H1 (cell line): ENCODE results near the gene TRIM24. TPM values are rescaled to one million over a fixed set of nuclear protein-coding genes. Genes with fewer than 3 reads are reported as not detected.

Experiments
- CTCF ChIA-PET: fragments of 300-600 bp; sonication (Branson Sonifier 250); formaldehyde crosslinking; loops from one replicate; lab custom pipeline; 2021; ENCODE audit not compliant: partially characterized antibody; lab: Charles Lee
- POLR2A ChIA-PET: fragments of 300-600 bp; sonication (Branson Sonifier 250); formaldehyde crosslinking; loops from one replicate; lab custom pipeline; 2021; ENCODE audit warnings: inconsistent platforms; ENCODE audit not compliant: partially characterized antibody; lab: Charles Lee
- DNase-seq, 2 experiments: peaks; one replicate each; pipeline versions ENCODE4 v3.0.0 to v3.0.0-alpha.2; 2010 to 2022; ENCODE audit warnings: low spot score in 2 of 2, low read depth in 1 of 2, mixed read lengths in 1 of 2
- FAIRE-seq: peaks from 2 replicates; lab custom pipeline; 2011; peaks lifted over from hg19 to GRCh38; lab: Jason Lieb, UNC
- H2AFZ ChIP-seq: 2 replicates; pipeline ENCODE4 v1.8.1; 2012; ENCODE audit warnings: low read length, inconsistent platforms
- H2AK5ac ChIP-seq: 2 replicates; pipeline ENCODE4 v1.6.1; 2013; ENCODE audit warnings: low read depth, low read length
- H2BK120ac ChIP-seq: replicated peaks from 2 replicates; pipeline ENCODE3; 2013; ENCODE audit warnings: low read depth, low read length, inconsistent platforms
- H2BK12ac ChIP-seq: 2 replicates; pipeline ENCODE4 v1.6.1; 2013; ENCODE audit warnings: low read depth, low read length
- H2BK15ac ChIP-seq: 2 replicates; pipeline ENCODE4 v1.6.1; 2013; ENCODE audit warnings: low read length
- H2BK20ac ChIP-seq: 2 replicates; pipeline ENCODE4 v1.6.1; 2013; ENCODE audit warnings: low read length
- H2BK5ac ChIP-seq: 2 replicates; pipeline ENCODE4 v1.6.1; 2013; ENCODE audit warnings: low read depth, low read length
- H3K14ac ChIP-seq: 2 replicates; pipeline ENCODE4 v1.6.1; 2013; ENCODE audit warnings: inconsistent platforms; ENCODE audit not compliant: insufficient read length
- H3K18ac ChIP-seq: 2 replicates; pipeline ENCODE4 v1.6.1; 2013; ENCODE audit warnings: low read length; ENCODE audit errors: extremely low read depth
- H3K23ac ChIP-seq: 2 replicates; pipeline ENCODE4 v1.6.1; 2013; ENCODE audit warnings: inconsistent platforms; ENCODE audit not compliant: insufficient read length
- H3K23me2 ChIP-seq: 2 replicates; pipeline ENCODE4 v1.6.1; 2013; ENCODE audit warnings: low read depth, low read length
- H3K27ac ChIP-seq: 2 replicates; pipeline ENCODE4 v1.6.1; 2011; ENCODE audit warnings: low read depth, low read length, inconsistent platforms
- H3K27me3 ChIP-seq, 4 experiments: replicated peaks in 1 of 4; 1 replicate in 1 of 4; 2 replicates in 3 of 4; pipeline versions ENCODE4 v1.6.1 to v1.8.1; 2011 to 2013; ENCODE audit warnings: low read length in 3 of 4, mild to moderate bottlenecking in 3 of 4, inconsistent platforms in 2 of 4, mixed read lengths in 2 of 4, moderate library complexity in 1 of 4; ENCODE audit not compliant: control insufficient read depth in 3 of 4, insufficient read depth in 3 of 4; ENCODE audit errors: extremely low read depth in 1 of 4
- H3K36me3 ChIP-seq, 4 experiments: 2 replicates each; pipeline versions ENCODE4 v1.6.1 to v1.8.1; 2011 to 2013; ENCODE audit warnings: mild to moderate bottlenecking in 4 of 4, low read length in 3 of 4, moderate library complexity in 2 of 4, control low read depth in 1 of 4, inconsistent platforms in 1 of 4; ENCODE audit not compliant: insufficient read depth in 4 of 4, control insufficient read depth in 2 of 4
- H3K4ac ChIP-seq: replicated peaks from 2 replicates; pipeline ENCODE3; 2013; ENCODE audit warnings: low read length, low read depth, mixed read lengths, inconsistent platforms; ENCODE audit not compliant: insufficient read length
- H3K4me1 ChIP-seq, 4 experiments: replicated peaks in 1 of 4; 1 replicate in 1 of 4; 2 replicates in 3 of 4; pipeline versions ENCODE4 v1.6.1 to v1.8.1; 2011 to 2013; ENCODE audit warnings: low read length in 3 of 4, inconsistent platforms in 2 of 4, mixed read lengths in 1 of 4; ENCODE audit not compliant: insufficient read depth in 4 of 4, control insufficient read depth in 3 of 4
- H3K4me2 ChIP-seq, 2 experiments: 2 replicates each; pipeline versions ENCODE4 v1.6.1 to v1.8.1; 2011 to 2013; ENCODE audit warnings: low read depth in 2 of 2, low read length in 2 of 2, control low read depth in 1 of 2, inconsistent platforms in 1 of 2, mild to moderate bottlenecking in 1 of 2; ENCODE audit not compliant: insufficient read depth in 1 of 2
- H3K4me3 ChIP-seq, 4 experiments: fragments of 200-600, 300-600 bp in 1 of 4; sonication (generic), shearing (Covaris generic), sonication (Bioruptor Twin) in 1 of 4; 2 replicates each; pipeline versions ENCODE4 v1.5.1 to v1.8.1; 2011 to 2016; ENCODE audit warnings: low read length in 4 of 4, low read depth in 3 of 4, control low read depth in 2 of 4, inconsistent platforms in 2 of 4, mild to moderate bottlenecking in 2 of 4, mixed read lengths in 1 of 4, moderate library complexity in 1 of 4; ENCODE audit not compliant: insufficient read depth in 2 of 4; ENCODE audit errors: extremely low read depth in 1 of 4
- H3K56ac ChIP-seq: replicated peaks from 2 replicates; pipeline ENCODE3; 2013; ENCODE audit warnings: low read depth, mild to moderate bottlenecking, mixed read lengths, low read length, inconsistent platforms; ENCODE audit not compliant: insufficient read length
- H3K79me1 ChIP-seq: 2 replicates; pipeline ENCODE4 v1.6.1; 2013; ENCODE audit warnings: low read depth, low read length, control low read depth
- H3K79me2 ChIP-seq, 2 experiments: 2 replicates each; pipeline versions ENCODE4 v1.6.1 to v1.8.1; 2012 to 2013; ENCODE audit warnings: low read length in 2 of 2, mild to moderate bottlenecking in 2 of 2, inconsistent platforms in 1 of 2; ENCODE audit not compliant: insufficient read depth in 2 of 2, control insufficient read depth in 1 of 2
- H3K9ac ChIP-seq, 4 experiments: replicated peaks in 1 of 4; 1 replicate in 1 of 4; 2 replicates in 3 of 4; pipeline versions ENCODE4 v1.6.1 to v1.8.1; 2011 to 2013; ENCODE audit warnings: low read depth in 3 of 4, low read length in 3 of 4, control low read depth in 2 of 4, mild to moderate bottlenecking in 2 of 4, moderate library complexity in 2 of 4, inconsistent platforms in 1 of 4; ENCODE audit errors: extremely low read depth in 1 of 4
- H3K9me3 ChIP-seq, 2 experiments: 2 replicates each; pipeline versions ENCODE4 v1.6.1 to v1.8.1; 2012 to 2013; ENCODE audit warnings: mild to moderate bottlenecking in 2 of 2, moderate library complexity in 2 of 2, control low read depth in 1 of 2, inconsistent platforms in 1 of 2, low read depth in 1 of 2, low read length in 1 of 2, mixed read lengths in 1 of 2; ENCODE audit not compliant: insufficient read depth in 2 of 2
- H4K20me1 ChIP-seq, 2 experiments: replicated peaks in 1 of 2; 2 replicates each; pipeline versions ENCODE3 to v1.8.1; 2011 to 2013; ENCODE audit warnings: inconsistent platforms in 2 of 2, low read length in 2 of 2, mild to moderate bottlenecking in 1 of 2; ENCODE audit not compliant: insufficient read depth in 2 of 2, control insufficient read depth in 1 of 2
- H4K5ac ChIP-seq: 2 replicates; pipeline ENCODE4 v1.6.1; 2013; ENCODE audit warnings: low read length, low read depth, mixed read lengths, inconsistent platforms; ENCODE audit not compliant: insufficient read length
- H4K8ac ChIP-seq: 2 replicates; pipeline ENCODE4 v1.8.0; 2013; ENCODE audit warnings: mild to moderate bottlenecking, moderate library complexity, low read length, inconsistent platforms; ENCODE audit not compliant: insufficient read depth; ENCODE audit errors: extremely low read depth
- H4K91ac ChIP-seq: replicated peaks from 2 replicates; pipeline ENCODE3; 2013; ENCODE audit warnings: low read length, mixed read lengths, inconsistent platforms; ENCODE audit not compliant: insufficient read length
- ASH2L ChIP-seq: fragments of 200-600, 300-600 bp; sonication (generic); IDR thresholded peaks from one replicate; pipeline ENCODE4 v1.7.1; 2017; ENCODE audit warnings: low read length
- BRCA1 ChIP-seq: IDR thresholded peaks from 2 replicates; pipeline ENCODE4 v1.6.1; 2012; ENCODE audit warnings: low read depth, low read length, improper control_type of control experiment
- EP300 ChIP-seq, 2 experiments: IDR thresholded peaks; 1 replicate in 1 of 2; 2 replicates in 1 of 2; pipeline ENCODE4 v1.6.1; 2011 to 2012; ENCODE audit warnings: low read depth in 2 of 2, low read length in 2 of 2, mild to moderate bottlenecking in 2 of 2, borderline replicate concordance in 1 of 2, inconsistent platforms in 1 of 2, moderate library complexity in 1 of 2
- KDM4A ChIP-seq: IDR thresholded peaks from one replicate; pipeline ENCODE4 v1.7.1; 2012; ENCODE audit warnings: low read depth, mild to moderate bottlenecking, moderate library complexity, low read length, inconsistent platforms; ENCODE audit not compliant: severe bottlenecking
- PHF8 ChIP-seq: fragments of 200-600 bp; sonication (generic); conservative IDR thresholded peaks from 2 replicates; pipeline ENCODE4 v1.7.1; 2012; ENCODE audit warnings: low read depth, mild to moderate bottlenecking, inconsistent platforms, low read length, moderate library complexity
- POLR2AphosphoS5 ChIP-seq: IDR thresholded peaks from 2 replicates; pipeline ENCODE4 v1.6.1; 2011; ENCODE audit warnings: low read depth, low read length
- RAD21 ChIP-seq, 2 experiments: IDR thresholded peaks in 1 of 2; conservative IDR thresholded peaks in 1 of 2; 2 replicates each; pipeline ENCODE4 v1.6.1; 2011; ENCODE audit warnings: low read depth in 2 of 2, low read length in 2 of 2, improper control_type of control experiment in 1 of 2, inconsistent platforms in 1 of 2, mild to moderate bottlenecking in 1 of 2, moderate library complexity in 1 of 2
- SP2 ChIP-seq: IDR thresholded peaks from 2 replicates; pipeline ENCODE4 v1.6.1; 2012; ENCODE audit warnings: mild to moderate bottlenecking, low read length, inconsistent platforms
- SP4 ChIP-seq: IDR thresholded peaks from 2 replicates; pipeline ENCODE4 v1.6.1; 2012; ENCODE audit warnings: low read length, inconsistent platforms
- YY1 ChIP-seq: IDR thresholded peaks from 2 replicates; pipeline ENCODE4 v1.6.1; 2011; ENCODE audit warnings: low read depth, mild to moderate bottlenecking, low read length
- WGBS, 2 experiments: shearing (Covaris generic) in 1 of 2; methylation state at CpG; one replicate each; pipeline versions ENCODE4 v1.1.6 to v1.1.7; 2013 to 2015; ENCODE audit warnings: low lambda C conversion rate in 2 of 2, mixed read lengths in 2 of 2, inconsistent platforms in 1 of 2, low coverage in 1 of 2, missing lambda C conversion rate in 1 of 2; ENCODE audit not compliant: insufficient replicate concordance in 2 of 2, insufficient coverage in 1 of 2, insufficient read length in 1 of 2; ENCODE audit errors: extremely low coverage in 1 of 2, missing lambda C conversion rate in 1 of 2; 5-methylcytosine and 5-hydroxymethylcytosine counted together
- long read RNA-seq, 2 experiments: library from RNA in 1 of 2; library from capped mRNA in 1 of 2; stranded (forward); transcript quantifications; one replicate each; pipeline ENCODE4 v2.0.0, GENCODE V29; 2021; ENCODE audit warnings: inconsistent platforms in 1 of 2
- polyA minus RNA-seq, 3 experiments: library from RNA; depleted of rRNA, polyadenylated mRNA; stranded (reverse); fragments of >200 nt; gene quantifications; 1 replicate in 2 of 3; 2 replicates in 1 of 3; pipeline ENCODE4 v1.2.3, GENCODE V29; 2011
- polyA plus RNA-seq, 7 experiments: library from polyadenylated mRNA; depleted of rRNA in 3 of 7; stranded (reverse) in 5 of 7; unstranded in 2 of 7; fragments of >200 nt in 5 of 7; fragments of 200-250 nt in 2 of 7; gene quantifications; 1 replicate in 5 of 7; 2 replicates in 1 of 7; 4 replicates in 1 of 7; pipeline versions ENCODE4 v1.2.1 to v1.2.3, GENCODE V29; 2011 to 2013; ENCODE audit warnings: missing spikeins in 2 of 7, mixed read lengths in 2 of 7
- total RNA-seq: library from RNA; stranded (reverse); fragmentation: NEBNext Ultra II Directional; extraction: Animal tissue kit (Norgen Biotek cat#: 25700); gene quantifications from 2 replicates; pipeline ENCODE4 v1.2.1, GENCODE V29; 2021

The TRIM24 gene
- total RNA-seq (146 and 149 TPM in 2 replicates), polyA plus RNA-seq (2011; rRNA removed) (50.4 and 67.6 TPM in 2 replicates), polyA minus RNA-seq (2011; rRNA and poly(A)+ RNA removed) (147 and 171 TPM in 2 replicates)
- 76.4 TPM for polyA plus RNA-seq (2011; cell fraction: cytosol; rRNA removed)
- polyA plus RNA-seq (2011; cell fraction: nucleus; rRNA removed), result 67.0 TPM
- polyA plus RNA-seq (2012, experiment 1 of 2), result 66.2 to 90.3 TPM (median 78.6 TPM) in 4 replicates
- 5.6 TPM for polyA plus RNA-seq (2012, experiment 2 of 2)
- 87.4 TPM for polyA plus RNA-seq (2013, experiment 1 of 2)
- polyA plus RNA-seq (2013, experiment 2 of 2), result 86.9 TPM
- polyA minus RNA-seq (2011; cell fraction: cytosol; rRNA and poly(A)+ RNA removed), result 117 TPM
- polyA minus RNA-seq (2011; cell fraction: nucleus; rRNA and poly(A)+ RNA removed), result 216 TPM
- long read RNA-seq, experiment 1, full-length matches to known transcripts, result 37 of 141 reads
- long read RNA-seq, experiment 1, partial matches to known transcripts, result 89 of 141 reads
- long read RNA-seq, experiment 1, other reads (novel, unspliced or antisense), result 15 of 141 reads
- long read RNA-seq, experiment 2, partial matches to known transcripts, result 9 of 11 reads
- long read RNA-seq, experiment 2, other reads (novel, unspliced or antisense), result 2 of 11 reads

GRCh38 chr7:138460176-138460648, at the start of gene TRIM24:
TSS of gene TRIM24 (plus strand) at chr7:138460259. CDS start at chr7:138460549, 290 bp downstream.
- H2AK5ac ChIP-seq, result no peak within 1 kb of the TSS
- H3K4me1 ChIP-seq, result peaks cover 0 to 9% (median 6%) of the 10 kb centered on the region in 4 experiments; a peak in 5 of 7 replicates
- peaks cover 0 to 3% of the 10 kb centered on the region in 2 experiments; a peak in 1 of 4 replicates for H3K9me3 ChIP-seq
- H2BK12ac ChIP-seq, result no peak within 1 kb of the TSS; the same call in 1 of the 2 replicates
- no peak for DNase-seq
- peak within 1 kb of the TSS; percentile 63 for H3K18ac ChIP-seq
- peak within 1 kb of the TSS; percentile 75 for H3K4ac ChIP-seq
- peak within 1 kb of the TSS; percentile 70 for H3K56ac ChIP-seq
- H2BK120ac ChIP-seq, result no peak within 1 kb of the TSS
- peak within 1 kb of the TSS; percentile 93 for H2BK5ac ChIP-seq
- no peak within 1 kb of the TSS for H3K23ac ChIP-seq
- peaks cover 0 to 36% (median 5%) of the 10 kb centered on the region in 4 experiments; a peak in 4 of 8 replicates for H3K36me3 ChIP-seq
- H4K5ac ChIP-seq, result peak within 1 kb of the TSS; percentile 91
- no peak within 1 kb of the TSS for H2BK15ac ChIP-seq
- no peak for FAIRE-seq
- H3K14ac ChIP-seq, result no peak within 1 kb of the TSS
- peak within 1 kb of the TSS; percentile 76 to 91 (median 86) for H3K9ac ChIP-seq
- peak within 1 kb of the TSS; percentile 80 to 96 (median 93) for H3K4me3 ChIP-seq
- H3K27ac ChIP-seq, result peak within 1 kb of the TSS; percentile 86
- peaks cover 40 to 51% of the 10 kb centered on the region in 2 experiments for H3K79me2 ChIP-seq
- H3K23me2 ChIP-seq, result peaks cover 6% of the 10 kb centered on the region
- no peak within 1 kb of the TSS for H2BK20ac ChIP-seq
- H3K4me2 ChIP-seq, result peak within 1 kb of the TSS; percentile 59 to 76
- peaks cover 17 to 19% of the 10 kb centered on the region in 2 experiments for H4K20me1 ChIP-seq
- H3K27me3 ChIP-seq, result no peaks in the 10 kb centered on the region
- WGBS, 2 experiments, result 0% methylated on average over 2 of the region's 59 CpGs; no CpG with 5 or more reads in 1 of the 2 experiments
- H4K8ac ChIP-seq, result peak within 1 kb of the TSS; percentile 89
- ChIA-PET CTCF (interaction anchor here (0.6 kb wide), 1 partner anchor 299 kb away, joined by 3 read pairs; no protein-coding TSS in a partner anchor), POLR2A (interaction anchor here (0.6 to 3.5 kb wide), 52 partner anchors 8 to 556 kb away, joined by 3 to 27 read pairs (median 3); partner anchors contain the start of gene CREB3L2)
- peak within 1 kb of the TSS; percentile 58 for H4K91ac ChIP-seq
- H2AFZ ChIP-seq, result no peak within 1 kb of the TSS
- no peaks in the 10 kb centered on the region for H3K79me1 ChIP-seq
- TF ChIP-seq ASH2L (peak; percentile 10), PHF8 (peak; percentile 47), EP300 (IDR thresholded peaks at IDR 0.05; ENCODE audit: borderline replicate concordance in 1 of 2, low read depth in 2 of 2, low read length in 2 of 2) (peak in 1 of 2 experiments; percentile 5; a peak in 1 of 3 replicates), RAD21 (IDR thresholded peaks at IDR 0.05 in 1 of 2, conservative IDR thresholded peaks at IDR 0.05 in 1 of 2; ENCODE audit: low read depth in 2 of 2, low read length in 2 of 2) (no peak), KDM4A (peak; percentile 41), YY1 (no peak), SP4 (no peak; the same call in 1 of the 2 replicates), SP2 (no peak), BRCA1 (no peak), POLR2AphosphoS5 (peak; percentile 64)
